B cell (primary cell): ENCODE data around the gene XPO1.

Experiments used
- EZH2 ChIP-seq: IDR thresholded peaks from 2 replicates; pipeline ENCODE4 v1.6.1; 2012; ENCODE audit warnings: borderline replicate concordance, low read depth, mild to moderate bottlenecking, moderate library complexity, low read length; ENCODE audit not compliant: insufficient read depth, poor library complexity, severe bottlenecking
- TF ChIP-seq, protein P1 (sequence below): fragments of 200-600 bp; IDR thresholded peaks from one replicate; pipeline ENCODE4 v1.8.0; 2022; ENCODE audit warnings: antibody characterized with exemption, mild to moderate bottlenecking

DNA sequence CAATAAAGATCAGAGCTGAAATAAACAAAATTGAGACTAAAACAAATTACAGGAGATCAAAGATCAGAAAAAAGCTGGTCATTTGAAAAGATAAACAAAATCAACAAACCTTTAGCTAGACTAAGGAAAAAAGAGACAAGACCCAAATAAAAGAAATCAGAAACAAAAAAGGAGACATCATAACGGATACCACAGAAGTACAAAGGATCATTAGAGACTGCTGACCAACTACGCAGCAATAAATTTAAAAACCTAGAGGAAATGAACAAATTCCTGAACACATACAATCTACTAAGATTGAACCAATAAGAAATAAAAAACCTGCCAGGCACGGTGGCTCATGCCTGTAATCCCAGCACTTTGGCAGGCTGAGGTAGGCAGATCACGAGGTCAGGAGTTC, 101.0 kb downstream of the XPO1 start:
- TF ChIP-seq, protein P1, sequence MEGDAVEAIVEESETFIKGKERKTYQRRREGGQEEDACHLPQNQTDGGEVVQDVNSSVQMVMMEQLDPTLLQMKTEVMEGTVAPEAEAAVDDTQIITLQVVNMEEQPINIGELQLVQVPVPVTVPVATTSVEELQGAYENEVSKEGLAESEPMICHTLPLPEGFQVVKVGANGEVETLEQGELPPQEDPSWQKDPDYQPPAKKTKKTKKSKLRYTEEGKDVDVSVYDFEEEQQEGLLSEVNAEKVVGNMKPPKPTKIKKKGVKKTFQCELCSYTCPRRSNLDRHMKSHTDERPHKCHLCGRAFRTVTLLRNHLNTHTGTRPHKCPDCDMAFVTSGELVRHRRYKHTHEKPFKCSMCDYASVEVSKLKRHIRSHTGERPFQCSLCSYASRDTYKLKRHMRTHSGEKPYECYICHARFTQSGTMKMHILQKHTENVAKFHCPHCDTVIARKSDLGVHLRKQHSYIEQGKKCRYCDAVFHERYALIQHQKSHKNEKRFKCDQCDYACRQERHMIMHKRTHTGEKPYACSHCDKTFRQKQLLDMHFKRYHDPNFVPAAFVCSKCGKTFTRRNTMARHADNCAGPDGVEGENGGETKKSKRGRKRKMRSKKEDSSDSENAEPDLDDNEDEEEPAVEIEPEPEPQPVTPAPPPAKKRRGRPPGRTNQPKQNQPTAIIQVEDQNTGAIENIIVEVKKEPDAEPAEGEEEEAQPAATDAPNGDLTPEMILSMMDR: no peak
- no peak for TF ChIP-seq EZH2
